Thyroid gland (tissue), 4 donors: ENCODE data around the gene CCDC86.

Source experiments
- CTCF ChIP-seq, 6 experiments: fragments of 200-600 bp in 3 of 6; fragments of 450-650 bp in 3 of 6; sonication (generic) in 3 of 6; IDR thresholded peaks; one replicate each; pipeline ENCODE4 v1.5.1; 2016 to 2019; ENCODE audit warnings: antibody characterized with exemption in 6 of 6, mild to moderate bottlenecking in 2 of 6, inconsistent platforms in 1 of 6, moderate library complexity in 1 of 6
- POLR2A ChIP-seq, 2 donors: fragments of 450-650 bp; IDR thresholded peaks; one replicate each; pipeline ENCODE4 v1.6.1; 2017; ENCODE audit warnings: antibody characterized with exemption in 2 of 2, mild to moderate bottlenecking in 2 of 2, moderate library complexity in 1 of 2

DNA sequence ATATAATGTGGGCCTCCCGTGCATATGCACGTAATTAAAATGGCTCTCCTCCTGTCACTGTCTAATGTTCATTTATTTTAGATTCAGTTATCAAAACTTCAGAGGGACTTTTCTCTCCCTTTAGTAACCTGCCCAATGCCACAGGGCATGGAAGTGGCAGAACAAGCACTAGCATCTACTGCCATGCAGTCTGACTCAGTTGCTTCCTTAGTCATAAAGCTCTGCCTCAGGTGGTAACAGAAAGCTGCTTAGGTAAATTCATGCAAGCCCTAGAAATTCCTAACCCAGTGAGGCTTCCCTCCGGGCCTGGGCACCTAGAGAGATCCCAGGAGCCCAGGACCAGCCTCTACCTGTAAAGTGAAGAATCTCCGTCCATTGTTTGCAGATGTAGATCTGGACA lies 55.6 kb downstream of the CCDC86 start:
- no peak for TF ChIP-seq POLR2A (IDR thresholded peaks at IDR 0.05)
- TF ChIP-seq CTCF (IDR thresholded peaks at IDR 0.05), result no peak
